Panc1 (cell line): ENCODE results near the gene ASTN2. TPM values are rescaled to one million over a fixed set of nuclear protein-coding genes. Genes with fewer than 3 reads are reported as not detected.

Experiments used
- ATAC-seq: fragments of 200-7000 bp; cut with Tn5 transposase; 2 replicates; pipeline ENCODE4 v1.9.1; 2020; ENCODE audit warnings: mild to moderate bottlenecking, moderate library complexity
- BruUV-seq: library from RNA; stranded (reverse); fragments of 400-500 nt; replicated peaks from 2 replicates; lab custom pipeline; 2021; lab: Mats Ljungman, UMichigan
- CTCF ChIA-PET: fragments of 300-600 bp; sonication (Branson Sonifier 250); formaldehyde crosslinking; loops from one replicate; lab custom pipeline; 2022; ENCODE audit warnings: antibody characterized with exemption; lab: Charles Lee
- POLR2A ChIA-PET: fragments of 300-600 bp; sonication (Branson Sonifier 250); formaldehyde crosslinking; loops from one replicate; lab custom pipeline; 2022; ENCODE audit warnings: antibody characterized with exemption; lab: Charles Lee
- DNase-seq: peaks from one replicate; pipeline ENCODE4 v3.0.0-alpha.2; 2010; ENCODE audit warnings: low read depth, low spot score
- H3K27ac ChIP-seq: 2 replicates; pipeline ENCODE4 v1.5.1; 2011; ENCODE audit warnings: mild to moderate bottlenecking, low read length, inconsistent platforms
- H3K27me3 ChIP-seq: fragments of 200-500 bp; sonication (Bioruptor generic); 2 replicates; pipeline ENCODE4 v1.6.0; 2014; ENCODE audit warnings: low read length, inconsistent platforms; ENCODE audit not compliant: control insufficient read depth, insufficient read depth
- H3K36me3 ChIP-seq: fragments of 200-500 bp; sonication (Bioruptor generic); 2 replicates; pipeline ENCODE4 v1.5.1; 2014; ENCODE audit warnings: inconsistent platforms, mild to moderate bottlenecking, low read length, moderate library complexity; ENCODE audit not compliant: control insufficient read depth, insufficient read depth
- H3K4me1 ChIP-seq: 2 replicates; pipeline ENCODE4 v1.5.1; 2011; ENCODE audit warnings: inconsistent platforms, mild to moderate bottlenecking, low read length, moderate library complexity; ENCODE audit not compliant: control insufficient read depth, insufficient read depth
- H3K4me3 ChIP-seq, 2 experiments: 2 replicates each; pipeline ENCODE4 v1.5.1; 2011 to 2012; ENCODE audit warnings: low read depth in 2 of 2, low read length in 2 of 2, mild to moderate bottlenecking in 2 of 2, inconsistent platforms in 1 of 2, moderate library complexity in 1 of 2
- H3K9me3 ChIP-seq: fragments of 200-500 bp; sonication (Bioruptor generic); 2 replicates; pipeline ENCODE4 v1.5.1; 2014; ENCODE audit warnings: low read depth, mild to moderate bottlenecking, inconsistent platforms, low read length, moderate library complexity; ENCODE audit not compliant: control insufficient read depth, insufficient read depth
- POLR2AphosphoS5 ChIP-seq: IDR thresholded peaks from 2 replicates; pipeline ENCODE4 v1.6.1; 2012; ENCODE audit warnings: mild to moderate bottlenecking, low read depth, low read length, moderate library complexity
- SIN3A ChIP-seq: IDR thresholded peaks from 2 replicates; pipeline ENCODE4 v1.6.1; 2012; ENCODE audit warnings: low read depth, mild to moderate bottlenecking, low read length, moderate library complexity, borderline replicate concordance; ENCODE audit not compliant: insufficient read depth
- TCF7L2 ChIP-seq: IDR thresholded peaks from 2 replicates; pipeline ENCODE4 v1.6.1; 2011; ENCODE audit warnings: mild to moderate bottlenecking, low read depth, low read length, inconsistent platforms
- in situ Hi-C: cut with HindIII; loops from 2 replicates; pipeline ENCODE4 v1.10.0; 2016; ENCODE audit warnings: low sequenced_read_pairs, low pct_unique_long_range_greater_than_20kb
- intact Hi-C: fragments of 100-400 bp; cut with micrococcal nuclease; formaldehyde crosslinking; loops from one replicate; pipeline ENCODE4 v1.10.0; 2022; ENCODE audit not compliant: unreplicated experiment
- total RNA-seq: library from RNA; stranded (reverse); gene quantifications from one replicate; pipeline ENCODE4 v1.2.1, GENCODE V29; 2021; ENCODE audit not compliant: unreplicated experiment
- TF ChIP-seq, protein P1 (sequence below), 2 experiments: IDR thresholded peaks; 2 replicates each; pipeline ENCODE4 v1.6.1; 2011 to 2012; ENCODE audit warnings: low read depth in 2 of 2, control low read depth in 1 of 2, low read length in 1 of 2, mild to moderate bottlenecking in 1 of 2, moderate library complexity in 1 of 2; ENCODE audit not compliant: insufficient read depth in 1 of 2
- TF ChIP-seq, protein P2 (sequence below): fragments of 450-650 bp; IDR thresholded peaks from 2 replicates; pipeline ENCODE4 v1.5.1; 2017; ENCODE audit warnings: mild to moderate bottlenecking

Gene ASTN2
- total RNA-seq, 1 experiment from 2014 or later: 3.9 TPM

DNA sequence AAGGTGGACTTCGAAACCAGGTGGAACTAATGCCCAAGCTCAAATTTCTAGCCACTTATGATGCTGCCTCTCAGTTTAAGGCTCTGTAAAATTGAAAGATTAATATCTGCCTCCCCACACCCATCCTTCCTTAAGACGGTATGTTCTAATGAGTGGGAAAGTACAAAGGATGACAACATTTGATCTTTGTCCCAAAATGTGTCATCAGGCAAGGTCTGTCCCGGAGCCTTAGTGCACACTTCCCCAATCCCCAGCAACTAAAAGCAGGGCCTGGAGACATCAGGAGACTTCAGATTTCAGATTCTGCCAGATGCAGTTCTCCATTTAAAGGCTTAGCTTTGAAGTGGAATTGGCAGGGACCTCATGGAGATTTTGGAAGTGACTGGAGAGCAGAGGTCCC is 316.5 kb downstream of the ASTN2 start:
- in situ Hi-C loops (no loop called here), intact Hi-C loops (no loop called here)
- ChIA-PET POLR2A (no interaction called here), CTCF (no interaction called here)
- H3K4me1 ChIP-seq: no peaks in the 10 kb centered on the region
- no peaks in the 10 kb centered on the region for H3K36me3 ChIP-seq
- no peak overlapping the region for H3K4me3 ChIP-seq
- no peak for DNase-seq
- no peaks in the 10 kb centered on the region for H3K27me3 ChIP-seq
- TF ChIP-seq, protein P1, sequence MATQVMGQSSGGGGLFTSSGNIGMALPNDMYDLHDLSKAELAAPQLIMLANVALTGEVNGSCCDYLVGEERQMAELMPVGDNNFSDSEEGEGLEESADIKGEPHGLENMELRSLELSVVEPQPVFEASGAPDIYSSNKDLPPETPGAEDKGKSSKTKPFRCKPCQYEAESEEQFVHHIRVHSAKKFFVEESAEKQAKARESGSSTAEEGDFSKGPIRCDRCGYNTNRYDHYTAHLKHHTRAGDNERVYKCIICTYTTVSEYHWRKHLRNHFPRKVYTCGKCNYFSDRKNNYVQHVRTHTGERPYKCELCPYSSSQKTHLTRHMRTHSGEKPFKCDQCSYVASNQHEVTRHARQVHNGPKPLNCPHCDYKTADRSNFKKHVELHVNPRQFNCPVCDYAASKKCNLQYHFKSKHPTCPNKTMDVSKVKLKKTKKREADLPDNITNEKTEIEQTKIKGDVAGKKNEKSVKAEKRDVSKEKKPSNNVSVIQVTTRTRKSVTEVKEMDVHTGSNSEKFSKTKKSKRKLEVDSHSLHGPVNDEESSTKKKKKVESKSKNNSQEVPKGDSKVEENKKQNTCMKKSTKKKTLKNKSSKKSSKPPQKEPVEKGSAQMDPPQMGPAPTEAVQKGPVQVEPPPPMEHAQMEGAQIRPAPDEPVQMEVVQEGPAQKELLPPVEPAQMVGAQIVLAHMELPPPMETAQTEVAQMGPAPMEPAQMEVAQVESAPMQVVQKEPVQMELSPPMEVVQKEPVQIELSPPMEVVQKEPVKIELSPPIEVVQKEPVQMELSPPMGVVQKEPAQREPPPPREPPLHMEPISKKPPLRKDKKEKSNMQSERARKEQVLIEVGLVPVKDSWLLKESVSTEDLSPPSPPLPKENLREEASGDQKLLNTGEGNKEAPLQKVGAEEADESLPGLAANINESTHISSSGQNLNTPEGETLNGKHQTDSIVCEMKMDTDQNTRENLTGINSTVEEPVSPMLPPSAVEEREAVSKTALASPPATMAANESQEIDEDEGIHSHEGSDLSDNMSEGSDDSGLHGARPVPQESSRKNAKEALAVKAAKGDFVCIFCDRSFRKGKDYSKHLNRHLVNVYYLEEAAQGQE (IDR thresholded peaks at IDR 0.05; ENCODE audit: insufficient read depth in 1 of 2, low read depth in 2 of 2, low read length in 1 of 2): no peak
- BruUV-seq: no TSS peak
- H3K27ac ChIP-seq: no peak overlapping the region
- no peaks in the 10 kb centered on the region for H3K9me3 ChIP-seq
- no peak for ATAC-seq

DNA sequence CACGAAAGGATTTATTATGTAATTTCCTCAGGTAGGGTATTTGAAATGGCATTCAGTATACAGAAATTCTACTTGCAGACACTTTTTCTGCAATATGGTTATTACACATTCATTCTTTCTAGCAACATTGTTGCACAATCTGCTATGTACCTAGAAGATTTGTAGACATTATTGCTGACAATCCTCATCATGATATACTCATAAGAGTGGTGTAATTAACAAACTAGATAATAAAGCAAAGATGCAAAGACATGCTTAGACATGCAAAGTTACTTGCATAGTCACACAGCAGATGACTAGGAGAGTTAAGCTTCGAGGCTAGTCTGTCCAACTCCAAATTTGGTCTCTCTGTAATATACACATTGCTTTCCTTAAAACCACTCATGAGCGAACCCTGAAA is 317.1 kb downstream of the ASTN2 start:
- ATAC-seq (no peak), DNase-seq (no peak)
- CTCF ChIA-PET: no interaction called here
- H3K4me3 ChIP-seq: no peak overlapping the region
- in situ Hi-C loops (no loop called here), intact Hi-C loops (no loop called here)
- no TSS peak for BruUV-seq
- POLR2A ChIA-PET: no interaction called here
- H3K36me3 ChIP-seq: no peaks in the 10 kb centered on the region
- no peaks in the 10 kb centered on the region for H3K27me3 ChIP-seq
- H3K4me1 ChIP-seq: no peaks in the 10 kb centered on the region
- no peak for TF ChIP-seq POLR2AphosphoS5
- no peak for TF ChIP-seq TCF7L2
- TF ChIP-seq, protein P2, sequence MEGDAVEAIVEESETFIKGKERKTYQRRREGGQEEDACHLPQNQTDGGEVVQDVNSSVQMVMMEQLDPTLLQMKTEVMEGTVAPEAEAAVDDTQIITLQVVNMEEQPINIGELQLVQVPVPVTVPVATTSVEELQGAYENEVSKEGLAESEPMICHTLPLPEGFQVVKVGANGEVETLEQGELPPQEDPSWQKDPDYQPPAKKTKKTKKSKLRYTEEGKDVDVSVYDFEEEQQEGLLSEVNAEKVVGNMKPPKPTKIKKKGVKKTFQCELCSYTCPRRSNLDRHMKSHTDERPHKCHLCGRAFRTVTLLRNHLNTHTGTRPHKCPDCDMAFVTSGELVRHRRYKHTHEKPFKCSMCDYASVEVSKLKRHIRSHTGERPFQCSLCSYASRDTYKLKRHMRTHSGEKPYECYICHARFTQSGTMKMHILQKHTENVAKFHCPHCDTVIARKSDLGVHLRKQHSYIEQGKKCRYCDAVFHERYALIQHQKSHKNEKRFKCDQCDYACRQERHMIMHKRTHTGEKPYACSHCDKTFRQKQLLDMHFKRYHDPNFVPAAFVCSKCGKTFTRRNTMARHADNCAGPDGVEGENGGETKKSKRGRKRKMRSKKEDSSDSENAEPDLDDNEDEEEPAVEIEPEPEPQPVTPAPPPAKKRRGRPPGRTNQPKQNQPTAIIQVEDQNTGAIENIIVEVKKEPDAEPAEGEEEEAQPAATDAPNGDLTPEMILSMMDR: no peak
- TF ChIP-seq, protein P1 (IDR thresholded peaks at IDR 0.05; ENCODE audit: insufficient read depth in 1 of 2, low read depth in 2 of 2, low read length in 1 of 2): no peak
- no peak for TF ChIP-seq SIN3A
- H3K9me3 ChIP-seq: no peaks in the 10 kb centered on the region
- no peak overlapping the region for H3K27ac ChIP-seq
